HFF-Myc (cell line): ENCODE results near the gene CDC27.
"Not testable (repeated sequence)": the region's sequence is repeated elsewhere in the genome, so short reads cannot be mapped to it uniquely, and the experiment has no call there.

Experiments
- DNase-seq: peaks from one replicate; pipeline ENCODE4 v3.0.0-alpha.2; 2011; ENCODE audit warnings: low read depth; ENCODE audit errors: extremely low read depth
- H3K4me3 ChIP-seq: replicated peaks from 2 replicates; pipeline ENCODE4 v1.5.1; 2011; ENCODE audit warnings: low read depth, mild to moderate bottlenecking, control low read depth, low read length
- CTCF ChIP-seq: IDR thresholded peaks from 2 replicates; pipeline ENCODE4 v1.5.1; 2012; ENCODE audit warnings: mild to moderate bottlenecking, low read depth, low read length, control low read depth; ENCODE audit errors: missing control alignments

CDC27 gene

GRCh38 chr17:47087093-47087492 lies 102.0 kb downstream of the CDC27 start:
- no peak for TF ChIP-seq CTCF
- DNase-seq: no peak
- H3K4me3 ChIP-seq: no peak overlapping the region

DNA sequence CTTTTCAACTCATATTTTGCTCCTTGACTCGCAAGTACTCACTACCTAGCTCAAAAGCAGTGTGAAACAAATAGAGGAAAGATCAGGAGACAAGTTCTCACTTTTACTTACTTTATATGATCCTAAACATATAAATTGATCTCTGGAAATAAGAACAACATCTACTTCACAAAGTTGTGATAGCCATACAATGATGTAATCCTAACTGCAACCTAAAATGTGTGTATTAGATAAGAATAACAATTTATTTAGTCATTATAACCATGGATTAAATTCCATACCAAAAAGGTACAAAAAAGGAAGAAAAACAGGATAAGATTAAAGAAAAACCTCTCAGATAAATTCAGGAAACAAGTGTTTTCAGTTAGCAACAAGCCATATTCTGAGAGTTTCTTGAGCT lies 103.4 kb downstream of the CDC27 start:
- no peak for DNase-seq
- H3K4me3 ChIP-seq: no peak overlapping the region
- no peak for TF ChIP-seq CTCF

DNA sequence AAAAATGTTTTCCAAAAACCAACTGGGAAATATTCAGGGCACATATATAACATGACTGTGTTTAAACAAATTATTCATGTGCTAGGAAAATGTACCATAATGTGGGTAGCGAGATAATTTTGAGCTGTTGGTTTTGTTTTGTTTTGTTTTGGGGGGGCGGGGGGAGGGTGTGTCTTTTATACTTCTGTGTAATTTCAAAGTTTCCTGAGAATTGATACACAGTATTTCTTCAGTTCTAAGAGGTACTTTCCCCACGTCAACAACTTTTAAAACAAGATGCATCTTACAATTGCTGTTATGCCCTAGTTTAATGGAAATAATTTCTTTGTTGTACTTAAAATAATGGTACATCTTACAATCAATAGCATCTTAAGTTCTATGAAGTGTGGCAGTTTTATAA lies 110.3 kb downstream of the CDC27 start:
- DNase-seq: no peak
- no peak for TF ChIP-seq CTCF

GRCh38 chr17:47077576-47077975 lies 111.5 kb downstream of the CDC27 start:
- H3K4me3 ChIP-seq: no peak overlapping the region
- no peak for DNase-seq
- TF ChIP-seq CTCF: no peak

More for the DNA sequence above, 110.3 kb downstream of the CDC27 start:
- no peak overlapping the region for H3K4me3 ChIP-seq

- no peak overlapping the region for H3K4me3 ChIP-seq
- no peak for TF ChIP-seq CTCF
- DNase-seq: no peak
Measured at GRCh38 chr17:47076171-47076570, 112.9 kb downstream of the CDC27 start.

- not testable (repeated sequence) for DNase-seq
Measured at GRCh38 chr17:47074361-47074760, 114.7 kb downstream of the CDC27 start.

GRCh38 chr17:47073629-47074028 lies 115.5 kb downstream of the CDC27 start:
- not testable (repeated sequence) for H3K4me3 ChIP-seq, DNase-seq

More at GRCh38 chr17:47074361-47074760, 114.7 kb downstream of the CDC27 start:
- not testable (repeated sequence) for H3K4me3 ChIP-seq

DNA sequence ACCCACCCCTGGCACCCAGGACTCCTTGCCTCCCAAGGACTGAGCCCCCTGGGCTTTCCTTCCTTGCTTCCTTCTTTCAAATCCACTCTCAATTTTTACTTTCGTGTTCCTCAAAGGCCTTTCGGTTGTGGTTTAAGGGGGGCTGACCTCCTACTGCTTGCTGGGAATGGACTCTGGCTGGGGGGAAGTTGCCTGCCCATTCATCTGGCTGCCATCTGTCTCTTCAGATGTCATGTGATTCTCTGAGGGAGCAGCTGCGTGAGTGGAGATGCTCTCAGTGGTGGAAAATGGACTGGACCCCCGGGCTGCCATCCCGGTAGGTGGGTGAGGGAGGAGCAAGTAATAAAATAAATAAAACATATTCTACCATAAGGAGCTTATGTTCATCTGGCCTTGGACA lies 116.2 kb downstream of the CDC27 start:
- no peak for TF ChIP-seq CTCF
- H3K4me3 ChIP-seq: no peak overlapping the region
- DNase-seq: peak; percentile 79

GRCh38 chr17:47071171-47071570 lies 117.9 kb downstream of the CDC27 start:
- not testable (repeated sequence) for H3K4me3 ChIP-seq, DNase-seq

GRCh38 chr17:47070266-47070665 lies 118.8 kb downstream of the CDC27 start:
- DNase-seq, H3K4me3 ChIP-seq: not testable (repeated sequence)
